Astrocyte of the spinal cord (primary cell): ENCODE data around the gene HID1.
A peak's percentile ranks its signal among the peaks of the same experiment; 100 is the strongest.

Experiments used
- DNase-seq: peaks from one replicate; pipeline ENCODE4 v3.0.0; 2011; ENCODE audit warnings: low read depth, low spot score
- H3K4me3 ChIP-seq: 2 replicates; pipeline ENCODE4 v1.5.1; 2011; ENCODE audit warnings: low read depth, mild to moderate bottlenecking, low read length, moderate library complexity
- in situ Hi-C: cut with HindIII; loops from 2 replicates; pipeline ENCODE4 v1.10.0; 2017; ENCODE audit warnings: low sequenced_read_pairs
- TF ChIP-seq, protein P1 (sequence below): IDR thresholded peaks from 2 replicates; pipeline ENCODE4 v1.5.1; 2012; ENCODE audit warnings: low read depth, mild to moderate bottlenecking, low read length, inconsistent platforms

The HID1 gene

GRCh38 chr17:74972107-74972972 is at the start of gene HID1:
TSS of gene HID1 (minus strand) at chr17:74972759. CDS start at chr17:74972656, 103 bp downstream.
- TF ChIP-seq, protein P1, sequence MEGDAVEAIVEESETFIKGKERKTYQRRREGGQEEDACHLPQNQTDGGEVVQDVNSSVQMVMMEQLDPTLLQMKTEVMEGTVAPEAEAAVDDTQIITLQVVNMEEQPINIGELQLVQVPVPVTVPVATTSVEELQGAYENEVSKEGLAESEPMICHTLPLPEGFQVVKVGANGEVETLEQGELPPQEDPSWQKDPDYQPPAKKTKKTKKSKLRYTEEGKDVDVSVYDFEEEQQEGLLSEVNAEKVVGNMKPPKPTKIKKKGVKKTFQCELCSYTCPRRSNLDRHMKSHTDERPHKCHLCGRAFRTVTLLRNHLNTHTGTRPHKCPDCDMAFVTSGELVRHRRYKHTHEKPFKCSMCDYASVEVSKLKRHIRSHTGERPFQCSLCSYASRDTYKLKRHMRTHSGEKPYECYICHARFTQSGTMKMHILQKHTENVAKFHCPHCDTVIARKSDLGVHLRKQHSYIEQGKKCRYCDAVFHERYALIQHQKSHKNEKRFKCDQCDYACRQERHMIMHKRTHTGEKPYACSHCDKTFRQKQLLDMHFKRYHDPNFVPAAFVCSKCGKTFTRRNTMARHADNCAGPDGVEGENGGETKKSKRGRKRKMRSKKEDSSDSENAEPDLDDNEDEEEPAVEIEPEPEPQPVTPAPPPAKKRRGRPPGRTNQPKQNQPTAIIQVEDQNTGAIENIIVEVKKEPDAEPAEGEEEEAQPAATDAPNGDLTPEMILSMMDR = no peak
- no peak for DNase-seq
- in situ Hi-C loops = no loop called here
- peak within 1 kb of the TSS; percentile 37 for H3K4me3 ChIP-seq

DNA sequence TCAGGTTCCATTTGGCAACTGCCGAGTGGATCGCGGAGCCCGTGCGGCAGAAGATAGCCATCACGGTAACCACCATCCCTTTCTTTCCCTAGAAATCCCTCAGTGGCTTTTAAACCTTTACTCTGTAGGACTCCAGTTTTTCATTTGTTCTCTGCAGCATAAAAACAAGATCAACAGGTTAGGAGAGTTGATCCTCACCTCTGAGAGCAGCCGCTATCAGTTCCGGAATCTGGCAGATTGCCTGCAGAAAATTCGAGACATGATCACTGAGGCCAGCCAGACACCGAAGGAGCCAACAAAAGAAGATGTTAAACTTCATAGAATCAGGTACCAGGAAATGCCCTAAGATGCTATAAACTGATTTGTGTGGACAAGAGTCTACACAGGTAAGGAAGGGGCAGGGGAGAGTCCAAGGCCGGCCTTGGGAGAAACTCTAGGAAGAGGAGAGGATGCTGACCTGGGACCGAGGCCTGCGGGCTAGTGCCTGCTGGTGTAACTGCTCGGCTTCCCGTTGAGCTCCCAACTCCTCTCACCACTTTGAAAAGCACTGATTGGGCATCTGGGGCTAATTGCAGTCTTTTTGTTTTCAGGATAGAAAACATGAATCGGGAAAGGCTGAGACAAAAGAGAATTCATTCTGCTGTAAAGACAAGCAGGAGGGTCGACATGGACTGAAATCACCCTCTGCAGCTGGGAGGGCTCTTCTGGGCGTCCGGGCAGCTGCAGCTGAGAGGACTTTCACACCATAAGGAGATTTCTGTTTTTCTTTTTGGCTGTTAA is 48.0 kb upstream of the HID1 start:
- DNase-seq = no peak
- in situ Hi-C loops = no loop called here
- TF ChIP-seq, protein P1 = no peak
- no peak overlapping the region for H3K4me3 ChIP-seq

- TF ChIP-seq, protein P1 = no peak
- H3K4me3 ChIP-seq = no peak overlapping the region
- in situ Hi-C loops = no loop called here
- DNase-seq = no peak
Measured at GRCh38 chr17:75019710-75020109, 47.2 kb upstream of the HID1 start.

DNA sequence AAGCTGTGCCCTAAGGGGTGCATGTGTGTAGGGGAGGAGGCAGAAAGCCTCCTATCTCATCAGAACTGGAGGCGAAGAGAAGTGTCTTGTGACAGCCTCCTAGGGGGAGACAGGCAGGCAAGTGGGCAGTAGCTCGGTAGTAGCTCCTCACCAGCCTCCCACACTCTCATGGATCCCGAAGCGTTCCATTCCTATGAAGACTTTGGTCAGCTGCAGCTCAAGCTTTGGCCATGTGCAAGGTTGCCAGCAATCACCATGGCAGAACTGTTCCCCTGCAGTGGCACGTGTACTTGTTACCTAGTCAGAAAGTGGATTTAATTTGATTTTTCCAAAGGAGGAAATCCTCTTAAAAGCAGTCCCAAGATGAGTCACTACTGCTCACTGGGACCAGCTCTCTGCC is 46.6 kb upstream of the HID1 start:
- in situ Hi-C loops = no loop called here
- TF ChIP-seq, protein P1 = no peak
- H3K4me3 ChIP-seq = no peak overlapping the region
- no peak for DNase-seq

DNA sequence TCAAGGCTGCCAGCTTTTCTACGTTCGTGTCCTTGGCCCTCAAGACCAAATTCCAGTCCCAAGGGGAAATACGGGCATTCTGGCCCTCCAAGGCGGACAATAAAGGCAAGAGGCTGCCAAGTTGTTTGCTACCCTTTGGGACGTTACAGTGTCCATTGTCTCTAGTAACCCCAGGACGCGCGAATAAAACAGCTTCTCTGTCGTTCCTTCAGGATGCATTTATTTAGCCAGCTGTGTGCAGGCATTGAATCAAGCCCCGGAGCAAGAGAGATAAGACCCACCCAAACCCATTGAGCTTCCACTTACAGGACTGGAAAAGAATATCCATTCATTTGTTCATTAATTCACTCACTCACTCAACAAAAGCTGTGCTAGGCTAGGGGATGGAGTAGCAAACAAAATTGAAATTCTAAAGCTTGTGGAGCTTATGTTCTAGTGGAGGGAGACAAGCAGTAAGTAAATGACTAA is 40.6 kb upstream of the HID1 start:
- TF ChIP-seq, protein P1 = no peak
- peak overlapping the region; percentile 74 for H3K4me3 ChIP-seq
- in situ Hi-C loops = no loop called here
- DNase-seq = no peak

DNA sequence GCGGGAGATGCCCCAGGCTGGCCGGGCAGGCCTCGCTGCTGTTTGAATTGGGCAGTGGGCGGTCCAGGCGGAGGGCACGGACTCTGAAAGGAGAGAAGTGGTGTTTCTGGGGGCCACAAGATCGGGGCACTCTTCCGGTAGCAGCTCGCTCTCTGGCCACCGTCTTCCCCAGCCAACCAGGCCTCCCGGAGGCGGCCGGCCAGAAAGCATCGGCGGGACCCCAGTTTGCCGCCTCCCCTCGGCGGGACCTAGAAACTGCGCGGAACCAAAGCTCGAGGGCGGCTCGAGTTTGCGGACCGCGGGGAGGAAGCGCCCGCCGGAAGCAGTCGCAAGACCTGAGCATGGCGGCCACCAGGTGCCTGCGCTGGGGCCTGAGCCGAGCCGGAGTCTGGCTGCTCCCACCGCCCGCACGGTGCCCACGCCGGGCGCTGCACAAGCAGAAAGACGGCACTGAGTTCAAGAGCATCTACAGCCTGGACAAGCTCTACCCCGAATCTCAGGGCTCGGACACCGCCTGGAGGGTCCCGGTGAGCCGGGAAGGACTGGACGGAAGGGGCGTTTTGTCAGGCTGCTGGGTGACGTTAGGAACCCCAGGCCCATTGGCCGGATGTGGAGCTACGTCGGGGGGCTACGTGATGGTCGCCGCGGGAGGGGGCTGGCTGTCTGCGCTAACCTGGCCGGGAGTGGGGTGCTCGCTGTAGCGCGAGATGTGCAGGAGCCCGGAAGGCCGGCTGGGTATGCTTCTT is 40.0 kb upstream of the HID1 start, which contains the start of gene MRPL58:
Gene MRPL58, plus strand, starts transcription at position 325 of the 746 bp plus-strand sequence. Its CDS starts 17 bp downstream, at position 342.
- peak within 1 kb of the TSS; percentile 74 for H3K4me3 ChIP-seq
- DNase-seq = peak; percentile 91
- in situ Hi-C loops = no loop called here
- TF ChIP-seq, protein P1 = peak; percentile 65
